K562 (cell line): ENCODE measurements around the gene PRRC2B.

Source experiments
- RB1 ChIP-seq: fragments of 450-650 bp; IDR thresholded peaks from 2 replicates; pipeline ENCODE4 v1.6.1; 2017; ENCODE audit warnings: low read depth, mild to moderate bottlenecking
- THRB ChIP-seq: fragments of 450-650 bp; formaldehyde crosslinking; conservative IDR thresholded peaks from 2 replicates; pipeline ENCODE4 v1.4.0; 2022; ENCODE audit warnings: mild to moderate bottlenecking, missing genetic modification characterization
- ZNF197 ChIP-seq: fragments of 200-800 bp; sonication (Bioruptor generic); IDR thresholded peaks from 2 replicates; pipeline ENCODE4 v1.6.1; 2016; ENCODE audit warnings: low read depth, missing genetic modification characterization, missing compliant biosample characterization
- TF ChIP-seq, protein P1 (sequence below): sonication (generic); formaldehyde crosslinking; IDR thresholded peaks from 2 replicates; pipeline ENCODE4 v1.8.0; 2022; ENCODE audit warnings: mild to moderate bottlenecking, missing genetic modification reagents

DNA sequence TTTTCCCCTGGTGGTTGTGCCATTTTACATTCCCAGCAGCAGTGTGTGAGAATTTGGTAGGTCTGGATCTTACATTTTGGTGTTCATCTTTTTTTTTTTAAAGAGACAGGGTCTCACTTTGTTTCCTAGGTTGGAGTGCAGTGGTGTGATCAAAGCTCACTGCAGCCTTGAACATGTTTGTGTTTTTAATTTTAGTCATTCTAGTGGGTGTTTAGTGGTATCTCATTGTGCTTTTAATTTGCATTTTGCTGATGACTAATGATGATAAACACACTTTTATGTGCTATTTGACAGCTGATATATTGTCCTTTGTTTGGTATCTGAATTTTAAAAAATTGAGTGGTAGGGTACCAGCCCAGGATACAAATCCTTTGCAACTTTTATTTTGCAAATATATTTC, 55.4 kb downstream of the PRRC2B start:
- TF ChIP-seq THRB: no peak
- no peak for TF ChIP-seq ZNF197 (CRISPR knock-in tag)
- TF ChIP-seq, protein P1, sequence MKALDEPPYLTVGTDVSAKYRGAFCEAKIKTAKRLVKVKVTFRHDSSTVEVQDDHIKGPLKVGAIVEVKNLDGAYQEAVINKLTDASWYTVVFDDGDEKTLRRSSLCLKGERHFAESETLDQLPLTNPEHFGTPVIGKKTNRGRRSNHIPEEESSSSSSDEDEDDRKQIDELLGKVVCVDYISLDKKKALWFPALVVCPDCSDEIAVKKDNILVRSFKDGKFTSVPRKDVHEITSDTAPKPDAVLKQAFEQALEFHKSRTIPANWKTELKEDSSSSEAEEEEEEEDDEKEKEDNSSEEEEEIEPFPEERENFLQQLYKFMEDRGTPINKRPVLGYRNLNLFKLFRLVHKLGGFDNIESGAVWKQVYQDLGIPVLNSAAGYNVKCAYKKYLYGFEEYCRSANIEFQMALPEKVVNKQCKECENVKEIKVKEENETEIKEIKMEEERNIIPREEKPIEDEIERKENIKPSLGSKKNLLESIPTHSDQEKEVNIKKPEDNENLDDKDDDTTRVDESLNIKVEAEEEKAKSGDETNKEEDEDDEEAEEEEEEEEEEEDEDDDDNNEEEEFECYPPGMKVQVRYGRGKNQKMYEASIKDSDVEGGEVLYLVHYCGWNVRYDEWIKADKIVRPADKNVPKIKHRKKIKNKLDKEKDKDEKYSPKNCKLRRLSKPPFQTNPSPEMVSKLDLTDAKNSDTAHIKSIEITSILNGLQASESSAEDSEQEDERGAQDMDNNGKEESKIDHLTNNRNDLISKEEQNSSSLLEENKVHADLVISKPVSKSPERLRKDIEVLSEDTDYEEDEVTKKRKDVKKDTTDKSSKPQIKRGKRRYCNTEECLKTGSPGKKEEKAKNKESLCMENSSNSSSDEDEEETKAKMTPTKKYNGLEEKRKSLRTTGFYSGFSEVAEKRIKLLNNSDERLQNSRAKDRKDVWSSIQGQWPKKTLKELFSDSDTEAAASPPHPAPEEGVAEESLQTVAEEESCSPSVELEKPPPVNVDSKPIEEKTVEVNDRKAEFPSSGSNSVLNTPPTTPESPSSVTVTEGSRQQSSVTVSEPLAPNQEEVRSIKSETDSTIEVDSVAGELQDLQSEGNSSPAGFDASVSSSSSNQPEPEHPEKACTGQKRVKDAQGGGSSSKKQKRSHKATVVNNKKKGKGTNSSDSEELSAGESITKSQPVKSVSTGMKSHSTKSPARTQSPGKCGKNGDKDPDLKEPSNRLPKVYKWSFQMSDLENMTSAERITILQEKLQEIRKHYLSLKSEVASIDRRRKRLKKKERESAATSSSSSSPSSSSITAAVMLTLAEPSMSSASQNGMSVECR (CRISPR knock-in tag): no peak
- no peak for TF ChIP-seq RB1
